NCI-H2196 treated with DMSO at 0.1 percent for 48 hours (cell line): Measurements from ENCODE around the gene CD7.

Experiments used
- DNase-seq: peaks from one replicate; lab custom pipeline; 2025; ENCODE audit not compliant: unreplicated experiment; lab: John Stamatoyannopoulos, UW

The CD7 gene

DNA sequence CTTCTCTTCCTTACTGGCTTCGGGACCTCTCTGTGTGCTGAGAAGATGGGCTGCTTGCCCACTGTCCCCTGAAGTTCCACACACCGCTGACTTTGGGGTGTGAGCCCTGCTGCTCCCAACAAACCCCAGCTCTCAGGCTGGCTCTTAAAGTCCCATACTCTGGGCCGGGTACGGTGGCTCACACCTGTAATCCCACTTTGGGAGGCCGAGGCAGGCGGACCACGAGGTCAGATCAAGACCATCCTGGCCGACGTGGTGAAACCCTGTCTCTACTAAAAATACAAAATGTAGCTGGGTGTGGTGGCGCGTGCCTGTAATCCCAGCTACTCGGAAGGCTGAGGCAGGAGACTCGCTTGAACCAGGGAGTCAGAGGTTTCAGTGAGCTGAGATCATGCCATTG is 17.2 kb downstream of the CD7 start:
- DNase-seq: no peak

DNA sequence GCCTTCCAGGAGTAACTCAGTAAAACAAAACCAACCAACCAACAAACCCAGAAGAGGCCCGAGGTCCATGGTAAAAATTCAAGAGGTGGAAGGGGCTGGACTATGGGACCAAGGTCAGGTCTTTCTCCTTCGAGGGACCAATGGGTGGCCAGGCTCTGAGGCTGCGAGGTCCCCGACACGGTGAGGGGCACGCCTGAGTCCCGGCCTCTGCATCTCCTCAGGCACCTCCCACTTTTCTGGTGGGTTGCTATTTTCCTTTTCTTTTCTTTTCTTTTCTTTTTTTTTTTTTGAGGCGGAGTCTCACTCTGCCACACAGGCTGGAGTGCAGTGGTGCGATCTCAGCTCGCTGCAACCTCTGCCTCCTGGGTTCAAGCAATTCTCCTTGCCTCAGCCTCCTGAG is 18.0 kb downstream of the CD7 start:
- no peak for DNase-seq

DNA sequence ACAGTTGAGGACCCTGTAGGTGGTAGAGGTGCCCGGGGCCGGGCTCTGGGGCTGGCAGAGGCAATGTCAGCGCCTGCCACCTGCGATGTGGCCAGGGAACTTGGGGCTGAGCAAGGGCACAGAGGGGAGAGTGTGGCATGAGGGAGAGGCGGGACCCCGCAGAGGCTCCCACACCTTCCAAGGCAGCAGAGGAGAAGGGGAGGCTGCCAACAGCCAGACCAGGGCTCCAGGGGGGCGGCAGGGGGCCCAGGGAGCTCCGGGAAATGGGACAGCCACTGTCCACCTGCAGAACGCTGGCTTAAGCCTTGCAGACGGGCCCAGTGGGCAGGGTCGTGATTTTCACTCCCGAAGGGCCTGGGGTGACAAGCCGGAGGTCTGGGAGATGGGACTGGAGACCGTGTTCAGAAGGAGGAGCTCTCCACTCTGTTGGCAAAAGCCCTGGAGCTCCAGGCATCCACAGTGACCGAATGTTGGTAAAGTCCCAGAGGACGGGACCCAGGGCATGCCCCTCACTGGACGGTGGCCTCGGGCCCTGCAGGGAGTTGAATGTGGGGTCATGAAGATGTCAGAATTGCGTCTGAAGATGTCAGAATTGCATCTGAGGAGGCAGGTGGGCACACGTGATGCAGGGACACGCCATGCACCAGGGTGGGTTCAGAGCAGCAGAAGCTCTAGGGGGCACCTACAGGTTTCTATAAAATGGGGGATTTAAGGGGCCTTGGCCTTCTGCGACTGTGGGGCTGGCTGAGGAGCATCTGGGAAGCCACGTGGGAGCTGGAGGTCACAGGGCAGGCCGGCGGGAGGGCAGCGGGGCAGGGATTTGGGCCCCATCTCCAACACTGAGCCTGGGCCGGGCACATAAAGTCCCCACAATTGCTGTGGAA is 18.6 kb downstream of the CD7 start:
- no peak for DNase-seq

DNA sequence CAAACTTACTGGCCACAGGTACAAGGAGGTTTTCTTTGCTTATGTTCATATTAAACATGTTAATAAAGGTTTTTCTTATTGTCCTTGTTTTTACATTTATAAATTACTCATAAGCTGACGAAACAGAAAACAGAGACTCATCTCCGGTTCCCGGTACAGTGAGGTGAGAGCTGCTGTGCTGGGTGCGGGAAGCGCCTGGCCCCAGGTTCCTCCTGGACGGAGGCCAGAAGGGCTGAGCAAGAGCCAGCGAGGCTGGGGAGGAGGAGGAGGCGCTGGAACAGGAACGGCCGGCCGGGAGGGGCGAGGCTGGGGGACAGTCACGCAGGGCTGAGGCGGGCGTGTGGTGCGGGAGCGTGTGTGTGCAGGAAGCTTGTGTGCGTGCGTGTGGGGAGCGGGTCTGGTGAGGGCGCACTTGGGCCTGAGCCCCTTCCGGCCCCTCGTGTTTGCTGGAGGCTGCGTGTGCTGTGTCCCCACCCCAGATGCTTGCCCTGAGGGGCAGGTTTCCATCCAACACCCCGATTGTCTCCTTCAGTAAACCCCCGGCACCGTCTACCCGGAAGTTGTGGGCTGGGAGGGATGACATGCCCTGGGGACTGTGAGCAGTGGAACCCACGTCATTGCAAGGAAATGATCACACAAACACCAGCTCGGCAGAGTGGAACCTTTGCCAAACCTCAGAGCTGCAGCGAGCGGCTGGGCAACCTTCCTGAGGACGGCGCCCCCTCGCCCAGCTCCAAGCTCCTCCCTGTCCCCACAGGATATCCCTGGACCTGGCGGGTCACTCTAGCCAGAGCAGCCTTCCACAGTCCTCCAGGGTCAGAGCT is 19.5 kb downstream of the CD7 start:
- peak; percentile 96 for DNase-seq

DNA sequence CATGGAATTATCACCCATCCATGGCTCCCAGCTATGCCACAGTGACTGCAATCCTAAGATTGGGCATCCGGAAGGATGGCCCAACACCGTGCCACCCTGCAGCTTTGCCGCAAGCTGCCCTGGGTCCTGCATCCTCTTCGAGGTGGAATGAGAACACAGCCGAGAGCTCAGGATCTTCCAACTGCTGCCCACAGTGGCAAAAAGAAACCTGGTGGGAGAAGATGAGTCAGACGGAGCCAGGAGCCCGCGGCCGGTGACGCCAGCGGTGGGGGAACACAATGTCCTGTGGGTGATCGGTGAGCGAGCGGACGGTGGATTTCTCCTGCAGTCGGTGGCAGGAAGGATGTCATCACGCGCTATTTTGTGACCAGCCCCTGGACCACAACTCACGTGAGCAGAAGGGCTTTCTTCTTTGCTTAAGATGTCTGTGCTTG is 20.1 kb downstream of the CD7 start:
- DNase-seq: peak; percentile 90

DNA sequence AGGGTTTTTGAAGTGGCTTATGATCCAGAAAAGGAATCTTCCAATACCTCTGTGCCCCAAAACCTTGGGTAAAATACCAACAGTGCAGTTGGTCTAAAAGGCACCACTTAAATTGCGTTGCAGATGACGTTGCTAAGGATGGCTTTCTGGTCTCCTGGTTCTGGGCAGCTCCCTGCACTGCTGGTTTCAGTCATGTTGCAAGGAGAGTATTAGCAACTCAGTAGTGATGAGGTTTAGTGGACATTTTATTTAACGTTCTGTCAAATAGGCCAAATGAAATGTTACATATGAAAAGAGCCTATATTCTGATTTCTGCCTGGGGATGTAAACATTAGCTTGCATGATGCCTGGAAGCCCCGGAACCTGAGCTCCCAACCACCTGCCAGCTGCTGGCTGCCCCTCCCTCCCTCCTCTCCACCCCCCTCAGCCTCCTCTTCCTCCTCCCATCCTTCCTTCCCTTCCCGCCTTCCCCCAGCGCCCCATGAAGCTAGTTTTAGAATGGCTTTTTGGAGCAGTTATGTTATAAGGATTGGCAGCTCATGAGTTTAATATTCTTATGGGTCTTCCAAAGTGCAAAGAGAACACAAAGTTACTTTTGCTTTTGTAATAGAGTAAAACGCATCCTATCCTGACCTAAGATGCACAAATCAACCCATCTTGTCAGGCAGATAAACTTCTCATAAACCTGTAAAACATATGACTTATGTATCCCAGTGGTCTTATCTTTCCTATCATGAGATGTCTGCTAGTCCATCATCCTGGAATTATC is 20.7 kb downstream of the CD7 start:
- DNase-seq: peak; percentile 39

DNA sequence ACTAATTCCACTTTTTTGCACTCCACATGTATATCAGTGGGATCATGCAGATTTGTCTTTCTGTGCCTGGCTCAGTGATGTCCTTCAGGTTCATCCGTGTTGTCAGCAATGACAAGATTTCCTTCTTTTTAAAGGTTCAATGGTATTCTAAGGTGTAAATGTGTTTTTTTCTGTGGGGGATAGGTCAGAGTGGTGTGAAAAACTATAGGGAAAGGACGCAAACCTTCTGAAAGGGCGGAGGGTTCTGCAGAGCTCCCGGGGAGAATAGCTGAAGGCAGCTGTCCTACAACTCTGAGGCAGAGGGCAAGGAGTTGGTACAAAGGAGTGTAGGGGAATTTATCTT is 22.0 kb downstream of the CD7 start:
- DNase-seq: no peak

DNA sequence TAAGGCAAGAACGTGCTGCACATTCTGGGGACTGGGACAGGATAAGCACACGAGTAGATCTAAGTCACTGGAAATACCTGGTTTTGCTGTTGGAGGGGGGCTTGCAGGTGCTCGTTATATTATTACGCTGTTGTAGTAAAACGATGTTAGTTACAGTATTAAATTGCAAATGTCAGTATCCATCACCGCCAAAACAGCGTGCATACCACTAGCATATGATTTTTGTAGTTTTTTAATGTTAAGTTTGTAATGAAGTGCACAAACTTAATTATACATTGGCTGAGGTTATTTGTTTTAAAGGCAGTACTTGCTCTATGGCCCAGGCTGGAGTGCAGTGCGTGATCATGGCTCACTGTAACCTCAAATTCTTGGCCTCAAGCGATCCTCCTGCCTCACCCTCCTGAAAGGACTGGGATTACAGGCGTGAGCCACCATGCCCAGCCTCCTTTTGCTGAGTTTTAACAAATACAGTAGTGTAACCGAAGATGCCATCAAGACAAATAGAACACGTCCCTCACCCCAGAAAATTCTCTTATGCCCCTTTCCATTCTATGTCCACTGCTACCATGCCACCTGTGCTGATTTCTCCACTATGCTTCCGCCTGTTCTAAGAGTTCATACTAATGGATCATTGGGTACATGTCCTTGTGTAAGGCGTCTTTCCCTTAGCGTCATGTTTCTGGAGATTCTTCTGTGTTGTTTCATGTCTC is 23.2 kb downstream of the CD7 start:
- DNase-seq: no peak

DNA sequence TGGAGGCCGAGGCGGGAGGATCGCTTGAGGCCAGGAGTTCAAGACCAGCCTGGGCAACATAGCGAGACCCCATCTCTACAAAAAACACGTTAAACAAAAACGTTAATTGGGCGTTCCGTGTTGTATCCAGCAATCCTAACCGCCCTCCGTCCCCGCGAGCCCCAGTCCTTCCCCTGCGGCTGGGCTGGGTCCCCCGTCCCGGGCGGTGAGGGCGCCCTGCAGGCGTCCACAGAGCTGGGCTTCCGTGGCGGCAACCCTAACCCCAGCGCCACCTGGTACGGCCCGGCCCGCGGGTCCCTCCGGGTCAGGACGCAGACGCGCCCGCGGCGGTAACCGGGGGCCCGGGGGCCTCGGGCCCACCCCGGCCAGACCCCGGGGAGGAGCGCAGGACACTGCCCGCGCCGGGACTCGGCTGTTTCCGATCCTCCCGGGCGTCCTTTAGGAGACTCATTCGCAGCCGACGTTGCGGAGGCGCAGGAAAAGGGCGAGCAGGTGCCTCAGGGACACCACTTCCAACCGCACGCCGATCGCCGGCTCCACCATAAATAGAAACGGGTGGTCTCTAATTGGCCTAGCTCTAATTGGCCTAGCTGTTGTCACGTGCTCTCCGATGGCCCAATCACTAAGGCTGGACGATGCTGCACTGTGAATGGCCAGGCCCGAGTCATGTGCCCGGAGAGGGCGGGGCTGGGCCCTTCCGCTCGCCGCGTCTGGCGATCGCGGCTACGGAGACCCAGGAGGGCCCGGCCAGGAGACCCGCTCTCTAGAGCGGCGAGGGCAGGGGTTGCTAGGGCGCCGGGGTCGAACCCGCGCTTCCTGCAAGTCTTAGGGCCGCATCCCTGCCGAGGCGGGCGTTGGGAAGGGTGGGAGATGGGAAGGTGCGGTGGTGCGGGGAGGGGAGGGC is 24.9 kb downstream of the CD7 start:
- peak; percentile 99 for DNase-seq

DNA sequence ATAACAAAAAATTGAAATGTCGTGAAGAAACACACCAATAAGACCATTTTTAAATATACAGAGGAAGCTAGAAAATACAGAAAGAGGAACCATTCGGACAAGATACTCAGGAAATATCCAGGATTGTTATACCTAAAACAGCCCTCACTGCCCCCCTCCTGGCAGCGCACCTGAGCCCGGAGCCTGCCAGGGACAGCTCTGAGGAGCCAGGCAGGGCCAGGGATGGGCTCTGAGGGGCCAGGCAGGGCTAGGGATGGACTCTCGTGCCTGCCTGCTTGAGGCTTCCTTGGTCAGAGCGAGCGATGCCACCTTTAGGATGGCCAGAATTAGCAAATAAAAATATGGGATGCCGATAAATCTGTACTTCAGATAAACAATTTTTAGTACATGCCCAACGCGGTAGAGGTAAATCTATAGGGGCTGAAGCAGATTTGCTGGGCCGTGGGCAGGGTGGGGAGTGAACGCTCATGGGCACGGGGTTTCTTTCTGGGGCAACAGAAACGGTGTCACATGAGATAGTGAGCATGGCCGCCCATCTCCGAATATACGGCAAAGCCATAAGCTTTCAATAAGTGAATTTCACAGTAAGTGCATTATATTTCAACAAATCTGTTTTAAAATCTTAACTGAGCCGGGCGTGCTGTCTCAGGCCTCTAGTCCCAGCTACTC is 25.7 kb downstream of the CD7 start:
- no peak for DNase-seq

DNA sequence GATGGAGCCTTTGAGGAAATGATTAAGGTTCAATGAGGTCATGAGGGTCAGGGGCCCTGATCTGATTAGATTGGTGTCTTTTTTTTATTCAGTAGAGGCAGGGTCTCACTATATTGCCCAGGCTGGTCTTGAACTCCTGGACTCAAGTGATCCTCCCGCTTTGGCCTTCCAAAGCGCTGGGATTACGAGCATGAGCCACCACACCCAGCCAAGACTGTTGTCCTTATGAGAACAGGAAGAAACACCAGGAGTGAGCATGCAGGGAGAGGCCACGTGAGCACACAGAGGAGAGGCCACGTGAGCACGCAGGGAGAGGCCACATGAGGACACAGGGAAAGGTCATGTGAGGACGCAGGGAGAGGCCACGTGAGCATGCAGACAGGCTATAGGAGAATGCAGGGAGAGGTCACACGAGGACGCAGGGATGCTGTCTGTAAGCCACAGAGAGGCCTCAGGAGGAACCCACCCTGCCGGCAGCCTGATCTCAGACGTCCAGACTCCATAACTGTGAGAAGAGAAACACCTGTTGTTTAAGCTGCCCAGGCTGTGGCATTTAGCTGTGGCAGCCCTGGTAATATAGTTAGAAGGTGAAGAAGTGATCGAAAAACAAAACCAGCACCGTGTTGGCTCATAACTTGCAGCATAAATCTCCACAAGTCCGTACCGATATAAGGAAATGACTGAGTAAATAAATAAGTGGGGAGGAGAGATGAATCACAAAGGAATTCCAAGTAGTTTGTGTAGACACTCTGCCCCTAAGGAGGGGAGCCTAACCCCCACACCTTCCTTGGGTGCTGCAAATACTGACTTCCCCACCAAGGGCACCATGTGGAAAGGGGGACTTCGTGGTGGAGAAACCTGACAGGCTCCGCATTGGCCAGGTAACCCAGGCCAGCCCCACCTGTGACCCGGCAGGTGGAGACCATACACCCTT is 29.3 kb downstream of the CD7 start:
- peak; percentile 96 for DNase-seq

DNA sequence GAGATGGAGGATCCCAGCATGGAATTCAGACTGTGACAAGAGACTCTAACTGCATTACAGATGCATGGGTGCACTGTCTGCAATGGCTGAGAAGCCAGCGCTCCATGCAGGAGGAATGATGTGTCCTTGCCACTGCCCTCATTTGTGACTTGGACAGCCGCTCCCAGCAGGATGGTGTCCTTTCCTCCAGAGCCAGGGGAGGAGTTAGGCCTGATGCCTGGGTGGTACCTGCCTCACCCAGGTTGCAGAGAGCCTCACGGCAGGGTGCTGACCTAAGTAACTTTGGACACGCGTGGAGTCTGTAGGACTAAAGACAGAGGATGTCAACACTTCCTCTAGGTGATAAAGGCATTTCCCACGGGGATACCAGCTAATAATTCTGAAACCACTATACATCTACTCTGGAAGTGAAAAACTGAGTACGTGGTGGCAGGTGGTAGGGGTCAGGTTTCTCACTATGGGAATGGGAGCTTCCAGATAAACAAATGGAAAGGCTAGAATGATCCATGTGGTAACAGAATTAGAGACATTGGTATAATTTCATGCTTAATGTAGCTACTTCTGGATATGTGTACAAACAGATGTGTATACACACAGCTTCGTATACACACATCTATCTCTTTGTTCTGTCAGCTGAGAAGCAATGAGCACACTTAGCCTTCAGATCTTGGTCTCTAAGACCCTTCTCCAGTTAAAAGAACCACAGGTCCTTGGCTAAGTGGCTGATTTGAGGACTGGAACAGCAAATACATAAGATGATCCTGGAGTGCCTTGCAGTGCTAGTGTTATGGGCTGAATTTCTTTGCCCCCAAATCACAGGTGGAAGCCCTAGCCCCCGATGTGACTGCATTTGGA is 30.2 kb downstream of the CD7 start:
- no peak for DNase-seq

DNA sequence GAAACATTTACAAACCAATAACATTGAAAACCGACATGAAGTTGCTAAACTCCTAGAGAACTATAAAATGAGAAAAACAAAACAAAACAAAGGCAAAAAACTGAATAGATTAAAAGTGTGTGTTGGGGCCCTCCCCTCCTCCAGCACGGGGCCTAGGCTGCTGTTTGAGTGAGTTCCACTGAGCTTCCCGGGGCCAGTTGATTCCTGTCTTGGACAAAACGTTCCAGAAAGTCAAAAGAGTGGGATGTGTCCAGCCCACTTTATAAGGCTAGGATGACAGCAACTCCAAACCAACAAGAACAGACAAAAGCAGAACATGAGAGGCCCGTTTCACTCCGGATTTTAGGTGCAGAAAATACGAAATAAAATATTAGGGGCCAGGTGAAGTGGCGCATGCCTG is 32.3 kb downstream of the CD7 start:
- no peak for DNase-seq

DNA sequence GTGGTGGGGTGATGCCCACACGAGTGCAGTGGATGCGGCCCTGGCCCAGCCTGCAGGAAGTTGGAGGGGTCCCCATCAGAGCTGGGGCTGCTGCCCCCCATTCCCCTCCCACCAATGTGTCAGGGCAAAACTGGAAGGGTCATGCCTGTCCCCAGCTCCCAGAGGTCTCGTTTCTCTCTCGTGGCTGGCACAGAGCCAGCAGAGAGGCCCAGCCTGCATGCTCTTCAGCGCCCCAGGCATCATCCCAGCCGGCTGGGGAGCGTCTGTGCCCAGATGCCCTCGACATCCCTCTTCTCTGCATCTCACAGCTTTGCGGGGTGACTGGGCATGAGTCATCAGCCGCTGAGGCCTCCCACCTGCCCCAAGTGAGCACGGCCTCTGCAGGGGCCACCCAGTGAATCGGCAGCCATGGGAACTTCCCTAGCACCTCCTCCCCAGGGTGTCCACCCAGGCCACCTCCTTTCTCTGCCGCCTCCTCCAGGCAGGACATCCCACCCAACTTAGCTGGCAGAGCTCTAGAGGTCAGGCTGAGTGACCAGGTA is 34.1 kb downstream of the CD7 start:
- no peak for DNase-seq

DNA sequence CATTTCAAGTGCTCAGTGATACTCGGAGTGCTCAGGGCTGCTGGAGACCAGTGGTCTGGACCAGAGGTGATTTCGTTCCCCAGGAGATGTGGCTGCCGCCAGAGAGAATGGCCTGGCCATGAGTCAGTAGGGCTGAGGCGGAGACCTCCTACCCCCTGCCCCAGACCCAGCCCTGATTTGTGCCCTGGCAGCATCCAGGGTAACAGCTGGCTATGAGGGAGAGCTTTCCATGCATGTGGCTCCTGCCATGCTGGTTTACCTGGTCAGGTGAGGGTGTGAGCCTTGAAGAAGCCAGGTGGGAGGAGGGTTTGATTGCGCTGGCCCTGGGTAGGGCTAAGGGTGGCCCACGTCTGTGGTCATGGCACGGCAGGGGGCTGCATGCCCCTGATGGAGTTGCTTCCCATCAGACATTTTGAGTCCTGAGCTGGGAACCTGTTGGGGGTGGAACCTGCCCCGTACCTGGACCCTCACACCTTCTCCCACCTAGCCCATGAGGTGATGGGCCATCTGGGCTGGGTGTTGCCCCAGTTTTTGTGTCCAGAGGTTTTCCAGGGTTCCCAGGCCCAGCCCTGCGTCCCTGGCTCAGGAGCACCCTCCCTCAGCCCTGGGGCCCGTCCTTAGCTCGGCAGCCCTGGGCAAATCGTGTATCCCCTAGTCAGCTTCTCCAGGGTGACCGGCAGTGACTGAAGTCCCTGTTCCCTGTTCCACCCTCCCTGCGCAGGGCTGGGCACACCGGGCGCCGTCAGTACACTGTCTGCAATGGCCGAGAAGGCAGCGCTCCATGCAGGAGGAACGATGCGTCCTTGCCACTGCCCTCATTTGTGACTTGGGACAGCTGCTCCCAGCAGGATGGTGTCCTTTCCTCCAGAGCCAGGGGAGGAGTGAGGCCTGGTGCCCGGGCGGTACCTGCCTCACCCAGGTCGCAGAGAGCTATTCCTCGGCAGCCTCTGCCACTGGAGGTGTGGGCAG is 34.9 kb downstream of the CD7 start:
- DNase-seq: no peak
